Gastrocnemius medialis (tissue), 4 donors: ENCODE data around the gene LATS2. TPM values are rescaled to one million over a fixed set of nuclear protein-coding genes. Genes with fewer than 3 reads are reported as not detected.

Experiments used
- ATAC-seq, 2 donors: fragments of 150-250 bp; one replicate each; pipeline ENCODE4 v1.9.1; 2016
- DNase-seq, 2 donors: peaks; one replicate each; pipeline ENCODE4 v3.0.0-alpha.2; 2019
- H3K27ac ChIP-seq, 4 donors: fragments of 200-600 bp; sonication (generic); 1 replicate in 1 of 4; 2 replicates in 3 of 4; pipeline ENCODE4 v1.5.1; 2016 to 2018; ENCODE audit warnings: mild to moderate bottlenecking in 2 of 4, moderate library complexity in 1 of 4
- H3K27me3 ChIP-seq, 3 donors: fragments of 200-600 bp; sonication (generic) in 2 of 3; 1 replicate in 1 of 3; 2 replicates in 2 of 3; pipeline versions ENCODE4 v1.5.1 to v1.6.0; 2016 to 2019; ENCODE audit warnings: mild to moderate bottlenecking in 1 of 3, moderate library complexity in 1 of 3
- H3K36me3 ChIP-seq, 2 donors: fragments of 200-600 bp; sonication (generic) in 1 of 2; one replicate each; pipeline ENCODE4 v1.5.1; 2017 to 2018
- H3K4me1 ChIP-seq, 2 donors: fragments of 200-600 bp; sonication (generic) in 1 of 2; one replicate each; pipeline ENCODE4 v1.5.1; 2016 to 2017; ENCODE audit warnings: mild to moderate bottlenecking in 2 of 2
- H3K4me3 ChIP-seq, 4 donors: fragments of 200-600 bp; sonication (generic) in 3 of 4; 1 replicate in 1 of 4; 2 replicates in 3 of 4; pipeline ENCODE4 v1.5.1; 2016 to 2019; ENCODE audit warnings: mild to moderate bottlenecking in 2 of 4
- H3K9me3 ChIP-seq, 3 donors: fragments of 200-600 bp; sonication (generic) in 2 of 3; 1 replicate in 1 of 3; 2 replicates in 2 of 3; pipeline ENCODE4 v1.5.1; 2016 to 2019
- CTCF ChIP-seq, 5 experiments: fragments of 450-650 bp in 3 of 5; fragments of 200-600 bp in 2 of 5; sonication (generic) in 2 of 5; IDR thresholded peaks in 4 of 5; conservative IDR thresholded peaks in 1 of 5; 1 replicate in 4 of 5; 2 replicates in 1 of 5; pipeline ENCODE4 v1.5.1; 2016 to 2019; ENCODE audit warnings: antibody characterized with exemption in 5 of 5, mild to moderate bottlenecking in 3 of 5, moderate library complexity in 3 of 5
- POLR2A ChIP-seq, 2 donors: fragments of 450-650 bp; IDR thresholded peaks; one replicate each; pipeline ENCODE4 v1.6.1; 2017; ENCODE audit warnings: antibody characterized with exemption in 2 of 2, mild to moderate bottlenecking in 2 of 2, moderate library complexity in 2 of 2
- in situ Hi-C, 4 donors: fragments of 200-750 bp; cut with MboI; loops; one replicate each; pipeline versions ENCODE4 v1.15.0 to v1.8.0; 2017; ENCODE audit warnings: low sequenced_read_pairs in 4 of 4
- intact Hi-C: fragments of 100-400 bp; cut with DNase I; formaldehyde crosslinking; loops from one replicate; pipeline ENCODE4 v1.15.1; 2023; ENCODE audit warnings: low total_unique reads
- total RNA-seq, 4 donors: library from RNA; depleted of rRNA; stranded (reverse); fragments of >200 nt; gene quantifications; one replicate each; pipeline versions ENCODE4 v1.1.0 to v1.2.3, GENCODE V29; 2016

The LATS2 gene
- total RNA-seq, 4 donors from 2014 or later, result 11.5 to 34.1 (median 18.8) TPM

- DNase-seq (no peak), ATAC-seq (no peak)
- in situ Hi-C loops, result no loop called here
- Histone ChIP-seq H3K36me3 (no peaks in the 10 kb centered on the region), H3K4me3 (no peak overlapping the region), H3K27me3 (no peaks in the 10 kb centered on the region), H3K27ac (peak overlapping the region; percentile 83 to 89 (median 86)), H3K9me3 (no peaks in the 10 kb centered on the region), H3K4me1 (peaks cover 54% of the 10 kb centered on the region in 2 donors)
- TF ChIP-seq CTCF (IDR thresholded peaks at IDR 0.05 in 4 of 5, conservative IDR thresholded peaks at IDR 0.05 in 1 of 5) (no peak), POLR2A (IDR thresholded peaks at IDR 0.05) (no peak)
- intact Hi-C loops, result no loop called here
Measured at GRCh38 chr13:21031594-21032275, 29.7 kb downstream of the LATS2 start.

- Histone ChIP-seq H3K27ac (no peak overlapping the region), H3K4me1 (peaks cover 14 to 27% of the 10 kb centered on the region in 2 donors), H3K4me3 (no peak overlapping the region), H3K36me3 (no peaks in the 10 kb centered on the region), H3K9me3 (no peaks in the 10 kb centered on the region), H3K27me3 (no peaks in the 10 kb centered on the region)
- TF ChIP-seq CTCF (IDR thresholded peaks at IDR 0.05 in 4 of 5, conservative IDR thresholded peaks at IDR 0.05 in 1 of 5) (no peak), POLR2A (IDR thresholded peaks at IDR 0.05) (no peak)
- intact Hi-C loops (no loop called here), in situ Hi-C loops (no loop called here)
- DNase-seq (no peak), ATAC-seq (no peak)
Measured at GRCh38 chr13:21025539-21025938, 35.8 kb downstream of the LATS2 start.

- TF ChIP-seq POLR2A (IDR thresholded peaks at IDR 0.05) (no peak), CTCF (IDR thresholded peaks at IDR 0.05 in 4 of 5, conservative IDR thresholded peaks at IDR 0.05 in 1 of 5) (no peak)
- ATAC-seq (no peak), DNase-seq (no peak)
- Histone ChIP-seq H3K36me3 (no peaks in the 10 kb centered on the region), H3K9me3 (no peaks in the 10 kb centered on the region), H3K4me1 (peaks cover 32 to 41% of the 10 kb centered on the region in 2 donors), H3K27ac (peak overlapping the region in 3 of 4 donors; percentile 16 to 39 (median 21)), H3K4me3 (no peak overlapping the region), H3K27me3 (no peaks in the 10 kb centered on the region)
- in situ Hi-C loops, result no loop called here
- intact Hi-C loops, result no loop called here
Measured at GRCh38 chr13:21022056-21022979, 39.1 kb downstream of the LATS2 start.

GRCh38 chr13:21020581-21020980 is 40.8 kb downstream of the LATS2 start:
- TF ChIP-seq CTCF (IDR thresholded peaks at IDR 0.05 in 4 of 5, conservative IDR thresholded peaks at IDR 0.05 in 1 of 5) (no peak), POLR2A (IDR thresholded peaks at IDR 0.05) (no peak)
- H3K36me3 ChIP-seq, result no peaks in the 10 kb centered on the region
- ATAC-seq (no peak), DNase-seq (peak in 1 of 2 donors; percentile 11)
- no peak overlapping the region for H3K4me3 ChIP-seq
- no peaks in the 10 kb centered on the region for H3K27me3 ChIP-seq
- intact Hi-C loops (no loop called here), in situ Hi-C loops (no loop called here)
- H3K27ac ChIP-seq, result peak overlapping the region; percentile 3 to 39 (median 12)
- H3K4me1 ChIP-seq, result peaks cover 48 to 58% of the 10 kb centered on the region in 2 donors
- no peaks in the 10 kb centered on the region for H3K9me3 ChIP-seq
